ENCODE data around the gene DUSP6. TPM values are rescaled to one million over a fixed set of nuclear protein-coding genes. Genes with fewer than 3 reads are reported as not detected.

Gene DUSP6
- total and polyA plus RNA-seq, 3 experiments from 2014 or later = 3.8 to 24.8 (median 23.4) TPM

DNA sequence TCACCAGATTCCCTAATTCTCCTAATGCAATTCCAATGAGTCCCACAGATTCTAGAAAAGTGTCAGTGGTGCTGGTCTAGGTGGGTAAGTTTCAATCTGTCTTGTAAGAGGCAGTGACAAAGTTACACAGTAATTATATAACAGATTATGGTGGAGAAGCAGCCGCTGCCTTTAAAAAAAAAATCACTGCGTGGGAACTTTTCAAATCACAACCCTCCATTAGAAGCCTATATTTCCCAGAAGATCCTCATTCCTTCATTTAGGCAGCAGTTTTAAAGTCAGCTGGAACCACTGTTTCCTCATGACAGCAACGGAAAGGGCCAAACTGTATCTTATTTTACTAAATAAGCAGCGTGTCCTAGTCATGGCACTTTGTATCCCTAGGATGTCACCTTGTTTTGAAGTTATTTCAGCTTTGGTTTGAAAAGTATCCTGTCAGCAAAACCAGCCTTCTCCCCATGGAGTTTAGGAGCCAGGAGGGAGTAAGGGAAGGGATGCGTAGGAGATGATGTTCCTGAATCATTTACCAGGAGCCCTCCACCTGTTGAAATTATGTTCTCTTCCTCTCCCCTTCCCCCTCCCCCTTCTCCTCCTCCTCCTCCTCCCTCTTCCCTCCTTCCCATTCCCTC lies 27.7 kb upstream of the DUSP6 start:
- peaks cover 0 to 2% (median 0%) of the 10 kb centered on the region in 3 donors for H3K36me3 Mint-ChIP-seq
- DNase-seq = no peak
- peaks cover 0 to 2% of the 10 kb centered on the region in 2 donors for H3K27me3 Mint-ChIP-seq
- Histone ChIP-seq H3K27ac (ENCODE audit: low read depth, low read length) (no peak overlapping the region), H3K27me3 (ENCODE audit: insufficient read depth, low read length, poor library complexity, severe bottlenecking) (no peaks in the 10 kb centered on the region), H3K4me3 (ENCODE audit: low read length) (no peak overlapping the region), H3K4me1 (ENCODE audit: insufficient read depth, low read length) (no peaks in the 10 kb centered on the region), H3K36me3 (ENCODE audit: insufficient read depth, low read length) (no peaks in the 10 kb centered on the region), H3K9me3 (ENCODE audit: low read length) (no peaks in the 10 kb centered on the region)
- H3K4me1 Mint-ChIP-seq = peaks cover 12 to 28% (median 16%) of the 10 kb centered on the region in 3 donors
- no peak overlapping the region for H3K4me3 Mint-ChIP-seq
- POLR2A ChIA-PET = no interaction called here
- CTCF ChIA-PET = no interaction called here
- no peaks in the 10 kb centered on the region for H3K9me3 Mint-ChIP-seq
- no peak overlapping the region for H3K27ac Mint-ChIP-seq

DNA sequence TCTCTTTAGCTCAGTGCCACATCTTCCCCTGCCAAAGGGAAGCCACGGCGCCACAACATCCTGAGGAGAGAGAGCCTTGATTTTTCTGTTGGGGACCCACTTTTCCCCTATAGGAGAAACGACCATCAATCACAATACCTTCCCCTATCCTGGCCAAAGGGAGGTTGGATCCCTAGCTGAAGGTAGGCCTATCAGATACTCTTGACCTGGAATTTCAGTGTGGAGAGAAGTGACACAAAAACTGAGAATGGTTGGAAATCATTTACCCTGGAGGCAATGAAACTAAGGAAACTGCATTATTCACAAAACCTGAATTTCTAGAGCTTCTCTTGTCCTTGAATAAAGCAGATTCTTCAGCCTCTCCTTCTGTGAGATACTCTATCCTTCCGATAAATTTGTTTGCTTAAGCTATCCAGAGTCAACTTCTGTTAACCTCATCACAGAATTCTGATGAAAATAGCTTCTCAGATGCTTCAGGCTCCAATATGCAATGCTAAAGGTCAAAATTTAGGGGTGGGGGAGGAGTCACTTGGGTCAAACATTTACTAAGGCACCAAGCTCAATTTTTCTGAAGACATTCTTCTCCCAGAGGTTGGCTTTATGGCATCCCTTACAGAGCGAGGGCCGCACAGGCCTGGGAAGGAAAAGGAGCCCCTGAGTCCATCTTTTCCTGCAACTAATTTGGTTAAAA lies 27.0 kb upstream of the DUSP6 start:
- H3K4me1 ChIP-seq (ENCODE audit: insufficient read depth, low read length) = no peaks in the 10 kb centered on the region
- H3K36me3 ChIP-seq (ENCODE audit: insufficient read depth, low read length) = no peaks in the 10 kb centered on the region
- H3K4me3 Mint-ChIP-seq = no peak overlapping the region
- no peaks in the 10 kb centered on the region for H3K9me3 Mint-ChIP-seq
- no peaks in the 10 kb centered on the region for H3K9me3 ChIP-seq (ENCODE audit: low read length)
- ChIA-PET CTCF (no interaction called here), POLR2A (no interaction called here)
- H3K36me3 Mint-ChIP-seq = no peaks in the 10 kb centered on the region
- H3K4me3 ChIP-seq (ENCODE audit: low read length) = no peak overlapping the region
- no peak overlapping the region for H3K27ac Mint-ChIP-seq
- peaks cover 12 to 25% (median 16%) of the 10 kb centered on the region in 3 donors for H3K4me1 Mint-ChIP-seq
- no peaks in the 10 kb centered on the region for H3K27me3 Mint-ChIP-seq
- no peak for DNase-seq
- H3K27me3 ChIP-seq (ENCODE audit: insufficient read depth, low read length, poor library complexity, severe bottlenecking) = no peaks in the 10 kb centered on the region
- H3K27ac ChIP-seq (ENCODE audit: low read depth, low read length) = no peak overlapping the region

DNA sequence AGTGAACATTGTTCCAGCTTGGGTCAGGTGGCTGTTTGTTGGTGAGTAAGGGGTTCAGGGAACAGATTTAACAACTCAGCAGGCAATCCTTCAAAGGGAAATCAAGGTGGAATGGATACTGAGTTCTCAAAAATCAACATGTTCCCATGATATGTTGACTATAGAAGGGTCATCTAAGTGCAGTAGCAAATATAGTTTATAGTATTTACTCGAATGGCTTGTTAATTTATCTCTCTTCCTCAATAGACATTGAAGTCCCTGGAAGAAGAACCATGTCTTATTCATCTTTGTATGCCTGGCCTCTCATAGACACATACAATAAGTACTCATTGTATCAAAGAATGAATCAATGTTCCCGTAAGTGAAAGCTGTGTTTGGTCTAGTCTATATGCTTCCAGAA lies 24.5 kb upstream of the DUSP6 start:
- Mint-ChIP-seq H3K27ac (no peak overlapping the region), H3K9me3 (no peaks in the 10 kb centered on the region), H3K4me1 (peaks cover 12 to 18% (median 16%) of the 10 kb centered on the region in 3 donors), H3K36me3 (no peaks in the 10 kb centered on the region), H3K4me3 (no peak overlapping the region), H3K27me3 (no peaks in the 10 kb centered on the region)
- no peak for DNase-seq
- H3K4me3 ChIP-seq (ENCODE audit: low read length) = no peak overlapping the region
- H3K36me3 ChIP-seq (ENCODE audit: insufficient read depth, low read length) = no peaks in the 10 kb centered on the region
- ChIA-PET POLR2A (interaction anchor here (1.1 kb wide), 1 partner anchor 479 kb away, joined by 3 read pairs; no protein-coding TSS in a partner anchor), CTCF (no interaction called here)
- H3K27ac ChIP-seq (ENCODE audit: low read depth, low read length) = no peak overlapping the region
- no peaks in the 10 kb centered on the region for H3K9me3 ChIP-seq (ENCODE audit: low read length)
- H3K27me3 ChIP-seq (ENCODE audit: insufficient read depth, low read length, poor library complexity, severe bottlenecking) = no peaks in the 10 kb centered on the region
- H3K4me1 ChIP-seq (ENCODE audit: insufficient read depth, low read length) = no peaks in the 10 kb centered on the region

GRCh38 chr12:89376202-89376529 lies 23.9 kb upstream of the DUSP6 start:
- peaks cover 0 to 1% (median 0%) of the 10 kb centered on the region in 3 donors for H3K36me3 Mint-ChIP-seq
- no peaks in the 10 kb centered on the region for H3K27me3 ChIP-seq (ENCODE audit: insufficient read depth, low read length, poor library complexity, severe bottlenecking)
- H3K4me1 ChIP-seq (ENCODE audit: insufficient read depth, low read length) = no peaks in the 10 kb centered on the region
- H3K4me1 Mint-ChIP-seq = peaks cover 12 to 18% (median 16%) of the 10 kb centered on the region in 3 donors
- H3K27ac Mint-ChIP-seq = peak overlapping the region in 7 of 8 donors; percentile 2 to 83 (median 73)
- H3K4me3 ChIP-seq (ENCODE audit: low read length) = no peak overlapping the region
- H3K9me3 Mint-ChIP-seq = no peaks in the 10 kb centered on the region
- H3K27me3 Mint-ChIP-seq = no peaks in the 10 kb centered on the region
- CTCF ChIA-PET = no interaction called here
- H3K9me3 ChIP-seq (ENCODE audit: low read length) = no peaks in the 10 kb centered on the region
- DNase-seq = no peak
- peak overlapping the region in 3 of 7 donors; percentile 0 to 56 (median 29) for H3K4me3 Mint-ChIP-seq
- POLR2A ChIA-PET = interaction anchor here (1.1 kb wide), 1 partner anchor 480 kb away, joined by 3 read pairs; no protein-coding TSS in a partner anchor
- no peaks in the 10 kb centered on the region for H3K36me3 ChIP-seq (ENCODE audit: insufficient read depth, low read length)
- H3K27ac ChIP-seq (ENCODE audit: low read depth, low read length) = no peak overlapping the region

- Mint-ChIP-seq H3K9me3 (no peaks in the 10 kb centered on the region), H3K36me3 (peaks cover 0 to 1% (median 0%) of the 10 kb centered on the region in 3 donors), H3K4me3 (no peak overlapping the region), H3K27ac (no peak overlapping the region), H3K27me3 (no peaks in the 10 kb centered on the region), H3K4me1 (peaks cover 12 to 18% (median 16%) of the 10 kb centered on the region in 3 donors)
- ChIA-PET POLR2A (no interaction called here), CTCF (no interaction called here)
- Histone ChIP-seq H3K4me1 (ENCODE audit: insufficient read depth, low read length) (no peaks in the 10 kb centered on the region), H3K36me3 (ENCODE audit: insufficient read depth, low read length) (no peaks in the 10 kb centered on the region), H3K27me3 (ENCODE audit: insufficient read depth, low read length, poor library complexity, severe bottlenecking) (no peaks in the 10 kb centered on the region), H3K4me3 (ENCODE audit: low read length) (no peak overlapping the region), H3K27ac (ENCODE audit: low read depth, low read length) (no peak overlapping the region), H3K9me3 (ENCODE audit: low read length) (no peaks in the 10 kb centered on the region)
- DNase-seq = no peak
These were observed 21.7 kb upstream of the DUSP6 start for GRCh38 chr12:89373763-89374572.

DNA sequence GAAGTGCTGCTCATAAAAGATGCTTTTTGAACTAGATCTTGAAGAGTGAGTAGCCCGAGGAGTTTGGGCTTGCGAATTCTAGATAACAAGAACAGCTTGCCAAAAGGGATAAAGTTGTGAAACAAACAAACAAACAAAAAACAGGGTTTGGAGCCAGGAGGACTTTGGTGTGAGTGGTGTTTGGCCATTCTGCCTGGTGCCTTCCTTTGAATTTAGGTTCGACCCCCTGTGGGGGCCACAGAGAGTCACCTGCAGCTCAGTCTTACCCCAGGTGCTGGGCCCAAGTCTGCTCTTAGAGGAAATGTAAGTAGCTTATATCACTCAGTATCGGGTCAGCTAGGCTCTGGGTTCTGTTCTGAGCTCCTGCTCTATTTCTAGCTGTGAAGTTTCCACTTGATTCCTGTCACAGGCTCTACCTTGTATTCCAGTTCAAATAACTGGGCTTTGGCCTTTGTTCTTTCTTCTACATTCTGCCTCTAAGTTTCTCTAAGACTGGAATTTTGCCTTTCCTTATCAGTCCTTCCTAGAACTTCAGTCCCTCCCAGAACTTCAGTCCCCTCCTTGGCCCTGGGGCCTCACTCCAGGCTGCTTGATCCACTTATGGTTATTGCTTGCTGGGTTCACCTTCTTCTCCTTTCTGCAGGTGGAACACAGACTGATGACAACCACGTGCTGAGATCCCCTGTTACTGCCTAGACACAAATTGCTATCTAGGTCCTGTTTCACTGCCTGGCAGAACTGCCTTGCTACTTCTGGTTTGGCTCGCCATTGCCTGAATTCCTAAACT lies 20.5 kb upstream of the DUSP6 start:
- no peak overlapping the region for H3K27ac ChIP-seq (ENCODE audit: low read depth, low read length)
- Mint-ChIP-seq H3K4me3 (no peak overlapping the region), H3K4me1 (peaks cover 12 to 18% (median 16%) of the 10 kb centered on the region in 3 donors), H3K27ac (peak overlapping the region in 1 of 8 donors; percentile 56), H3K9me3 (no peaks in the 10 kb centered on the region), H3K27me3 (no peaks in the 10 kb centered on the region), H3K36me3 (peaks cover 0 to 7% (median 3%) of the 10 kb centered on the region in 3 donors)
- ChIA-PET CTCF (no interaction called here), POLR2A (no interaction called here)
- DNase-seq = no peak
- no peaks in the 10 kb centered on the region for H3K36me3 ChIP-seq (ENCODE audit: insufficient read depth, low read length)
- H3K4me3 ChIP-seq (ENCODE audit: low read length) = no peak overlapping the region
- no peaks in the 10 kb centered on the region for H3K27me3 ChIP-seq (ENCODE audit: insufficient read depth, low read length, poor library complexity, severe bottlenecking)
- no peaks in the 10 kb centered on the region for H3K4me1 ChIP-seq (ENCODE audit: insufficient read depth, low read length)
- no peaks in the 10 kb centered on the region for H3K9me3 ChIP-seq (ENCODE audit: low read length)

GRCh38 chr12:89370850-89371249 lies 18.5 kb upstream of the DUSP6 start:
- CTCF ChIA-PET = no interaction called here

More at GRCh38 chr12:89370850-89371249, 18.5 kb upstream of the DUSP6 start:
- Mint-ChIP-seq H3K4me3 (no peak overlapping the region), H3K27ac (no peak overlapping the region), H3K9me3 (no peaks in the 10 kb centered on the region), H3K4me1 (peaks cover 4 to 5% (median 4%) of the 10 kb centered on the region in 3 donors), H3K36me3 (peaks cover 0 to 7% (median 3%) of the 10 kb centered on the region in 3 donors), H3K27me3 (no peaks in the 10 kb centered on the region)
- Histone ChIP-seq H3K4me1 (ENCODE audit: insufficient read depth, low read length) (no peaks in the 10 kb centered on the region), H3K9me3 (ENCODE audit: low read length) (no peaks in the 10 kb centered on the region), H3K27ac (ENCODE audit: low read depth, low read length) (no peak overlapping the region), H3K27me3 (ENCODE audit: insufficient read depth, low read length, poor library complexity, severe bottlenecking) (no peaks in the 10 kb centered on the region), H3K4me3 (ENCODE audit: low read length) (no peak overlapping the region), H3K36me3 (ENCODE audit: insufficient read depth, low read length) (no peaks in the 10 kb centered on the region)
- DNase-seq = no peak
- POLR2A ChIA-PET = no interaction called here

All from CD8-positive, alpha-beta memory T cell (primary cell).